ENCODE results near the gene SH3RF1. TPM values are rescaled to one million over a fixed set of nuclear protein-coding genes. Genes with fewer than 3 reads are reported as not detected.

The SH3RF1 gene
- total RNA-seq, 2 donors from 2014 or later: 0.43 to 0.82 TPM

DNA sequence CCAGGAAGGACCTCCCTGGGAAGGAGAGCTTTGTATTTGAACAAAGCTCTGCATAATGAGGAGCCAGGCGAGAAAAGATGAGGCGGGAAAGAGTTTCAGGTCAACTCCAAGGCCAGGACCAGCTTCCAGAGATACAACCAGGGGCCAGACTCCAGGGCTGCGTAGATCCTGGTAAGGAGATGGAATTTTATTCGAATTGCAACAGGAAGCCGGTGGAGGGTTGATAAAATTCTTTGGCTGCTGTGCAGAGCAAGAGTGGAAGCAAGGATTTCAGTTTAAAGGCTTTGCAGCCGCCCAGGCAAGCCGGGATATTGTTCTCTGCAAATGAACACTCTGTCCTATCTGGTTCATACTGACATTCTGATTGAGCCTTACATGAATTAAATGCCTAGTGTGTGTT is 220.5 kb downstream of the SH3RF1 start:
- H3K9me3 Mint-ChIP-seq: no peaks in the 10 kb centered on the region
- ATAC-seq: no peak
- no peak for DNase-seq (ENCODE audit: low spot score in 2 of 2)
- H3K36me3 Mint-ChIP-seq: no peaks in the 10 kb centered on the region
- H3K27ac Mint-ChIP-seq: no peak overlapping the region

DNA sequence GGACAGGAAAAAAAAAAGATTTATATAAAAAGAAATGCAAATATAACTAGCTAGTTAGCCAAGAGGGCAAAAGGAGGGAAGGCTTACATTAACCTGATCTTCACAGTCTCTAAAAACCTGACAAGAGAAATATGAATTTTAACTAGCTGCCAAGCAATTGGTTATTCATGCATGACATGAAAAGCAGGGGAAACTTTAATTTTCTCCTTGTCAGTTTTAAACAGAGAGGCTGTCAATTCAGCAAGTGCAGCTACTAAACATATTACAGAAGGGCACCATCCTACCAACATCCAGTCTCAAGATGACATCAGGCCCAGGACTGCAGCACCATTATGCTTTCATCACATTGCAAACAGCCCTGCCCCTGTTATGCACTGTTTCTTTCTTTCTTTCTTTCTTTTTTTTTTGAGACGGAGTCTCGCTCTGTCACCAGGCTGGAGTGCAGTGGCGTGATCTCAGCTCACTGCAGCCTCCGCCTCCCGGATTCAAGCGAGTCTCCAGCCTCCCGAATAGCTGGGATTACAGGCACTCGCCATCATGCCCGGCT is 221.8 kb downstream of the SH3RF1 start:
- Mint-ChIP-seq H3K27ac (no peak overlapping the region), H3K9me3 (no peaks in the 10 kb centered on the region), H3K36me3 (no peaks in the 10 kb centered on the region)
- ATAC-seq: no peak
- DNase-seq (ENCODE audit: low spot score in 2 of 2): no peak

DNA sequence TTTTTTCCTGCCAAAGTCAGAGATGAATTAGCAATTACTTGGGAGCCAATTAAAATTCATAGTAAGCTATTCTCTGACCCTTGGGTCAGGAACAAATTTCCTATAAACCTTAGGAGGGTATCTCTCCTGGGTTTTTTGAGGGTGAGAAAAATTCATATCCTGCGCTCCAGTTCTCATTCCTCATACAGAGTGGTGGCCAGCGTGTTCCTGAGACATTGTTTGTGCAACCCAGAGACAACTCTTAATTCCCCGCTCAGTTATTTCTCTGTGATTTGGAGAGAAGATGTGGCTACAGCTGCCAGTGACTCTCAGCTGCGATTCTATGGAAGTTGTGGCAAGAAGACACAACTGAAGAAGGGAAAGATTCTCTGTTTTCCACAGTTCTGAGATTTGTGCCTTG is 222.8 kb downstream of the SH3RF1 start:
- H3K36me3 Mint-ChIP-seq: no peaks in the 10 kb centered on the region

DNA sequence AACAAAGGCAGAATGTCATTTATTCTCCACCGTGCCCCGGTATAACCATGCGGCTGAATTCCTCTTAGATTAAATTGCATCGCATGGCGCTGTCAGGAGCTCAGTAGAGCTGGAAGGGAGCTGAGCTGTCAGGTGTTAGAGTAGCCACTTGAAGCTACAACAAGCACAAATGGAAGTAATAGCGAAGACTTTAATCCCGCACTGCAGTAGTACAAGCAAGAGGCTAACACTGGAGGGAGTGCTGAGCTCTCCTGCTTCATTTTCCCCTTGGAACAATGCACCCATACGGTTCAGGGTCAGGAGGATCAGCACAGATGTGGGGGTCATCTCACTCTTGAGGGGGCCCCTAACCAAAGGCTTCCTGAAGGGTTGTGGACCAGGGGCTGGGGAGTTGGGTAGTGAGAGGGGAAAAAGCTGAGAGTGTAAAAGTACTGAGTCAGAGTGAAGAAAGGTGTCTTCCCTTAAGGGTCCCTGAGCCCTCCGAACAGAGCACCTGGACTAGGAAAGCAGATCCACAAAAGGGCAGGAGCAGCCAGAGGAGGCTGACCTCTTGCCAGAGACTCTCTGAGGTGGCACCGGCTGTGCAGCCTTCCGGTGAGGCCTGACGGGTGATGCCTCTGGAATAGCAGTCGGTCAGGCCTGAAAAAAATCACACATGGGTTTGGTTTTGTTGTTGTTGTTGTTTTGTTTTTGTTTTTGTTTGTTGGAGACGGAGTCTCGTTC is 224.7 kb downstream of the SH3RF1 start:
- H3K27ac Mint-ChIP-seq: no peak overlapping the region
- H3K9me3 Mint-ChIP-seq: no peaks in the 10 kb centered on the region
- H3K36me3 Mint-ChIP-seq: no peaks in the 10 kb centered on the region
- ATAC-seq (no peak), DNase-seq (ENCODE audit: low spot score in 2 of 2) (no peak)

More for the DNA sequence above, 222.8 kb downstream of the SH3RF1 start:
- Mint-ChIP-seq H3K27ac (no peak overlapping the region), H3K9me3 (no peaks in the 10 kb centered on the region)
- DNase-seq (ENCODE audit: low spot score in 2 of 2): no peak
- ATAC-seq: no peak

DNA sequence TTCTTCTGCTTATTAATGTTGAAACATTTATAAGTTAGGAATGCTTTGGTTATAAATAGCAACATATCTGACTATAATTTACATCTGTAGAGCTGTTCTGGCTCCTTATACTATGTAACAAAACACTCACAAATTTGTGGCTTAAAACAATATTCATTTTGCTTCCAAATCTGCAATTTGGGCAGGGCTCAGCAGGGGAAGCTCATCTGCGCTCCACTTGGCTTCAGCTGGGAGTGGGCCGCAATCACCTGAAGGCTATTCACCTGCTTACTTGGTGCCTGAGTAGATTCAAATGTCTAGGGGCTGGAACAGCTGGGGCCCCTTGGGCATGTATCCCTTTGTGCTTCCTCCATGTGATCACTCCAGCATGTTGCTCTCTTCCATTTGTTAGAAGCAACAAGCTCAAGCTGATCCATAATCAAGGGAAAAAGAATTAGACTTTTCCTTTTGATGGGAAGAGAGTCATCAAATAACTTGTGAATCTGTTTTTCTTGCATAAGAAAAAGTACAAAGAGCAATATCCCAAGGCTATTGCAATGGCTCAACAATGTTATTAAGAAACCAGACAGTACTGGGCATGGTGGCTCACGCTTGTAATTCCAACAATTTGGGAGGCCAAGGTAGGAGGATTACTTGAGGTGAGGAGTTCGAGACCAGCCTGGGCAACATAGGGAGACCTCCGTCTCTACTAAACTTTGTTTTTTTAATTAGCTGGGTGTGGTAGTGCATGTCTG is 225.9 kb downstream of the SH3RF1 start:
- Mint-ChIP-seq H3K36me3 (no peaks in the 10 kb centered on the region), H3K27ac (no peak overlapping the region), H3K9me3 (no peaks in the 10 kb centered on the region)
- DNase-seq (ENCODE audit: low spot score in 2 of 2) (no peak), ATAC-seq (no peak)
